ENCODE measurements around the gene GNL3.

DNA sequence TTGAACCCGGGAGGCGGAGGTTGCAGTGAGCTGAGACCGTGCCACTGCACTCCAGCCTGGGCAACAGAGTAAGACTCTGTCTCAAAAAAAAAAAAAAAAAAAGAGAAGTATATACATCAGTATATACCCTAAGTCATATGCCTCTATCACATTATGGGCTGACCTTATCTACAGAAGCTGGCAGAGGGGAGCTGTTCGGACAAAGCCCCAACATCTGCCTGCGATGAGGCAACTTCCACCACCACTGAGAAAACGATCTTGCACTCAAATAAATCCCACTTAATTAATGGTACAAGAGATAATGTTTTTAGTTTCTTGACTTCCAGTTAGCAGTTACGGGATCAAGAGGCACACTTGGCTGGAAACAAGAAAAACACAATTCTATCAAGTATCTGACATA lies 17.5 kb downstream of the GNL3 start:
- TF ChIP-seq CTCF (conservative IDR thresholded peaks at IDR 0.05 in 1 of 2, IDR thresholded peaks at IDR 0.05 in 1 of 2; ENCODE audit: low read depth in 1 of 2, low read length in 2 of 2) (no peak), EZH2 (IDR thresholded peaks at IDR 0.05; ENCODE audit: low read length, missing control alignments) (no peak)
